ENCODE results near the gene GKN1.

Gene GKN1

GRCh38 chr2:68964282-68964681, 10.2 kb upstream of the GKN1 start:
- no peak for DNase-seq

- no peak for DNase-seq
These were observed 6.2 kb upstream of the GKN1 start for GRCh38 chr2:68968221-68968620.

- DNase-seq = no peak
These were observed 4.5 kb upstream of the GKN1 start for GRCh38 chr2:68969736-68970490.

- no peak for DNase-seq
These were observed 3.7 kb upstream of the GKN1 start for GRCh38 chr2:68970566-68971265.

- DNase-seq = no peak
These were observed 2.7 kb upstream of the GKN1 start for GRCh38 chr2:68971591-68972231.

- DNase-seq = no peak
These were observed 670 bp downstream of the GKN1 start for GRCh38 chr2:68974946-68975665.

- no peak for DNase-seq
These were observed 1.4 kb downstream of the GKN1 start for GRCh38 chr2:68975844-68976243.

GRCh38 chr2:68977453-68977852, 3.0 kb downstream of the GKN1 start:
- no peak for DNase-seq

- no peak for DNase-seq
These were observed 3.7 kb downstream of the GKN1 start for GRCh38 chr2:68978098-68978497.

- no peak for DNase-seq
These were observed 6.5 kb downstream of the GKN1 start for GRCh38 chr2:68980956-68981355.

- no peak for DNase-seq
These were observed 12.6 kb downstream of the GKN1 start for GRCh38 chr2:68987021-68987503.

- DNase-seq = no peak
These were observed 14.6 kb downstream of the GKN1 start for GRCh38 chr2:68989035-68989434.

GRCh38 chr2:68992341-68992740, 17.9 kb downstream of the GKN1 start:
- DNase-seq = no peak

GRCh38 chr2:68992933-68993332, 18.5 kb downstream of the GKN1 start:
- DNase-seq = no peak

- no peak for DNase-seq
These were observed 19.2 kb downstream of the GKN1 start for GRCh38 chr2:68993660-68994059.

GRCh38 chr2:68994864-68995263, 20.4 kb downstream of the GKN1 start:
- no peak for DNase-seq

GRCh38 chr2:68995916-68996315, 21.5 kb downstream of the GKN1 start:
- no peak for DNase-seq

GRCh38 chr2:68997401-68997800, 23.0 kb downstream of the GKN1 start:
- no peak for DNase-seq

- DNase-seq = no peak
These were observed 27.4 kb downstream of the GKN1 start for GRCh38 chr2:69001879-69002278.

- no peak for DNase-seq
These were observed 29.3 kb downstream of the GKN1 start for GRCh38 chr2:69003731-69004130.

GRCh38 chr2:69007169-69007568, 32.7 kb downstream of the GKN1 start:
- DNase-seq = no peak

GRCh38 chr2:69007603-69008002, 33.2 kb downstream of the GKN1 start:
- no peak for DNase-seq

All from activated CD8-positive, alpha-beta memory T cell treated with anti-CD3 and anti-CD28 coated beads for 24 hours (primary cell).